SU-DHL-6 (cell line): Measurements from ENCODE around the gene RNF223.

Experiments
- H2AFZ ChIP-seq: fragments of 200-600 bp; sonication (generic); 2 replicates; pipeline ENCODE4 v1.6.1; 2014; ENCODE audit warnings: low read depth, mild to moderate bottlenecking, moderate library complexity, mixed read lengths, antibody characterized with exemption, low read length; ENCODE audit not compliant: severe bottlenecking
- H3F3A ChIP-seq: fragments of 200-600 bp; shearing (Covaris generic); 2 replicates; pipeline ENCODE4 v1.6.0; 2016; ENCODE audit warnings: antibody characterized with exemption, mild to moderate bottlenecking; ENCODE audit not compliant: insufficient read depth
- H3K27ac ChIP-seq: fragments of 200-600 bp; sonication (generic); 2 replicates; pipeline ENCODE4 v1.5.1; 2016; ENCODE audit warnings: low read depth, mild to moderate bottlenecking, low read length, moderate library complexity, mixed read lengths
- H3K27me3 ChIP-seq: fragments of 200-600 bp; sonication (generic), shearing (Covaris generic); 2 replicates; pipeline ENCODE4 v1.6.0; 2014; ENCODE audit warnings: mild to moderate bottlenecking, low read length
- H3K36me3 ChIP-seq: fragments of 200-600 bp; sonication (generic); 2 replicates; pipeline ENCODE4 v1.6.1; 2014; ENCODE audit warnings: mild to moderate bottlenecking, low read length, mixed read lengths
- H3K4me2 ChIP-seq: fragments of 300-600, 200-600 bp; shearing (Covaris generic), sonication (generic); 2 replicates; pipeline ENCODE4 v1.6.0; 2014; ENCODE audit warnings: low read length, low read depth, mild to moderate bottlenecking; ENCODE audit not compliant: poor library complexity, severe bottlenecking
- H3K4me3 ChIP-seq: fragments of 200-600 bp; sonication (generic); 2 replicates; pipeline ENCODE4 v1.5.1; 2014; ENCODE audit warnings: antibody characterized with exemption, low read length, mild to moderate bottlenecking, mixed read lengths; ENCODE audit not compliant: insufficient read depth, poor library complexity, severe bottlenecking
- H3K79me2 ChIP-seq: fragments of 200-600 bp; sonication (generic); 2 replicates; pipeline ENCODE4 v1.6.1; 2014; ENCODE audit warnings: mild to moderate bottlenecking, low read length, moderate library complexity; ENCODE audit not compliant: insufficient read depth
- H3K9ac ChIP-seq: fragments of 200-600 bp; sonication (generic); 2 replicates; pipeline ENCODE4 v1.7.0; 2014; ENCODE audit warnings: mild to moderate bottlenecking, low read length
- H3K9me2 ChIP-seq: fragments of 200-600 bp; sonication (generic); replicated peaks from 2 replicates; pipeline ENCODE4 v1.6.1; 2014; ENCODE audit warnings: low read length; ENCODE audit not compliant: insufficient read depth
- H3K9me3 ChIP-seq: fragments of 200-600 bp; sonication (generic); 2 replicates; pipeline ENCODE4 v1.6.1; 2014; ENCODE audit warnings: low read length, mixed read lengths; ENCODE audit not compliant: insufficient read depth
- H4K20me1 ChIP-seq: fragments of 200-600 bp; sonication (generic); 2 replicates; pipeline ENCODE4 v1.6.1; 2014; ENCODE audit warnings: low read depth, mild to moderate bottlenecking, antibody characterized with exemption, low read length, moderate library complexity, mixed read lengths
- CTCF ChIP-seq: fragments of 200-600 bp; sonication (generic); IDR thresholded peaks from one replicate; pipeline ENCODE4 v1.5.1; 2017; ENCODE audit warnings: antibody characterized with exemption, mild to moderate bottlenecking, low read length, moderate library complexity; ENCODE audit not compliant: insufficient read depth, poor library complexity, severe bottlenecking
- EZH2phosphoT487 ChIP-seq: fragments of 200-600 bp; sonication (generic), shearing (Covaris generic); conservative IDR thresholded peaks from 2 replicates; pipeline ENCODE4 v1.6.1; 2018; ENCODE audit warnings: mild to moderate bottlenecking, antibody characterized with exemption, low read length, moderate library complexity, mixed read lengths

Gene RNF223

DNA sequence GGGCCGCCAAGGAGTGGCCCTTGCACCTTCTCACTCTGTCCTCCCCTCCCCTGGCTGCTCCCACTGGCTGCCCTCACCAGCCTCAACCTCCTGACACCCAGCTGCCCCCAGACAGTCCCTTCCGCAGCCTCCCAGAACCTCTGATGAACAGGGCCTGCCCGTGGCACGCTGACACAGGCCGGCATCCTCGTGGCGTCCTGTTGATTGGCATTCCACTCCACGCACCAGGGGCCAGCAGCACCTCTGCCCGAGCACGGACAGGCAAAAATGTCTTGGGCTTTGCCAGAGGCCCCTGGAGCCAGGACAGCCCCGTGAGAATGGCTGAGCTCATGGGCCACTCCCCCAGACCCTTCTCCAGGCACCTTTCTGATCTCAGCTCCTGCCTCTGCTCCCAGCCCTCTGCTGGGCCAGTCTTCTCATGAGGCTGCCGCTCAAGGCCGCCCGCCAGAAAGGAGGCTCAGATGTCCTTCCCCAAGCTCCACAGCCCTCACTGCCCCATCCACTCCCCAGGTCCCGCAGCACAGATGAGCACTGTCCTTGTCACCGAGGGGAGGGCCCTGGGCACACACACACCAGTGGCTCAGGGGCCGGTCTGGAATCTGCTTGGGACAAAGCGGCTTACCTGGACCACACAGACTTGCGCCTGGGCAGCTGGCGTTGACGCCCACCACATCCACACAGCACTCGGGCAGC lies 15.8 kb upstream of the RNF223 start:
- H3K4me2 ChIP-seq = no peak overlapping the region
- H3K9ac ChIP-seq = no peak overlapping the region
- no peaks in the 10 kb centered on the region for H3K36me3 ChIP-seq
- TF ChIP-seq EZH2phosphoT487 = no peak
- TF ChIP-seq CTCF = no peak
- no peaks in the 10 kb centered on the region for H3K9me2 ChIP-seq
- H2AFZ ChIP-seq = no peak overlapping the region
- H3K27me3 ChIP-seq = no peaks in the 10 kb centered on the region
- no peak overlapping the region for H3K4me3 ChIP-seq
- H4K20me1 ChIP-seq = no peaks in the 10 kb centered on the region
- H3K9me3 ChIP-seq = no peaks in the 10 kb centered on the region
- no peak overlapping the region for H3K27ac ChIP-seq
- H3K79me2 ChIP-seq = no peaks in the 10 kb centered on the region
- no peaks in the 10 kb centered on the region for H3F3A ChIP-seq

GRCh38 chr1:1088801-1089680 lies 14.9 kb upstream of the RNF223 start:
- no peaks in the 10 kb centered on the region for H4K20me1 ChIP-seq
- H3K27me3 ChIP-seq = no peaks in the 10 kb centered on the region
- no peak for TF ChIP-seq EZH2phosphoT487
- no peak for TF ChIP-seq CTCF
- no peaks in the 10 kb centered on the region for H3K36me3 ChIP-seq
- no peaks in the 10 kb centered on the region for H3K9me2 ChIP-seq
- no peak overlapping the region for H3K4me2 ChIP-seq
- H3K9ac ChIP-seq = no peak overlapping the region
- H3K4me3 ChIP-seq = no peak overlapping the region
- no peaks in the 10 kb centered on the region for H3F3A ChIP-seq
- H3K79me2 ChIP-seq = no peaks in the 10 kb centered on the region
- H2AFZ ChIP-seq = no peak overlapping the region
- H3K27ac ChIP-seq = no peak overlapping the region
- H3K9me3 ChIP-seq = no peaks in the 10 kb centered on the region

DNA sequence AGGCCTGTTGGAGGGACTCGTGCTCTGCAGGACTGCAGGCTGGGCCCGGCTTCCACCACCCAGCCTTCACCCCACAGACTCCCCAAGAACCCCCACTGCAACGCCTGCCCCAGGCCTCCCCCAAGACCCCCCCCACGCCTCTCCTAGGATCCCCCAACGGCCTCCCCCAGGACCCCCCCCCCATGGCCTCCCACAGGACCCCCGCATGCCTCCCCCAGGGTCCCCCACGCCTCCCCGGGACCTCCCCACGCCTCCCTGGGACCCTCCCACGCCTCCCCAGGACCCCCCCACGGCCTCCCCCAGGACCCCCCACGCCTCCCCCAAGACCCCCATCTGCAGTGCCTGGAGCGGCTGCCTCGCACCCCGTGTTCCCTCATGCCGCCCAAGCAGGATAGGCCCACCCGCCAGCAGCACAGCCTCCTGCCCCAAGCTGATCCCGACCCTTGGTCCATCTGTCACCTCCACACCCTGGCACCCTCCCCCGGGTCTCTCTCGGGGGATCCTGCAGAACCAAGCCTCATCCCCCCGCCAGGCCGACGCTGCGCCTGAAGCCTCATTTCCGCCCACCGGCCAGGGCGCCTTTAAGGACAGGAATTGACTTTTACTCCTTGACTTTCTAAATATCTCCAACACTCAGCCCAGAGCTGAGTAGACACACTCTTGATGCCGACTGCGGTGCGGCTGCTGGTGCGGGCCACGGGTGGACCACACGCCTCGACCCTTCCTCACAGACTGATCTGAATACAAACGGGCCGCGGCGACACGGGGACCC lies 14.1 kb upstream of the RNF223 start:
- no peak overlapping the region for H2AFZ ChIP-seq
- H3K27me3 ChIP-seq = no peaks in the 10 kb centered on the region
- no peak overlapping the region for H3K4me3 ChIP-seq
- no peaks in the 10 kb centered on the region for H3K36me3 ChIP-seq
- H3K79me2 ChIP-seq = no peaks in the 10 kb centered on the region
- no peak overlapping the region for H3K27ac ChIP-seq
- no peaks in the 10 kb centered on the region for H3K9me2 ChIP-seq
- no peaks in the 10 kb centered on the region for H3F3A ChIP-seq
- H3K9me3 ChIP-seq = no peaks in the 10 kb centered on the region
- H4K20me1 ChIP-seq = no peaks in the 10 kb centered on the region
- TF ChIP-seq CTCF (no peak), EZH2phosphoT487 (no peak)
- no peak overlapping the region for H3K9ac ChIP-seq
- no peak overlapping the region for H3K4me2 ChIP-seq
